IPS-20b (cell line): Measurements from ENCODE around the gene RNF25.

Source experiments
- H3K27ac ChIP-seq: one replicate; pipeline ENCODE4 v1.5.1; 2013; ENCODE audit warnings: low read length
- H3K27me3 ChIP-seq: 2 replicates; pipeline ENCODE4 v1.6.1; 2013; ENCODE audit warnings: mild to moderate bottlenecking, low read length, inconsistent platforms; ENCODE audit not compliant: insufficient read depth
- H3K36me3 ChIP-seq: 2 replicates; pipeline ENCODE4 v1.6.1; 2013; ENCODE audit warnings: low read depth, mild to moderate bottlenecking, inconsistent platforms, low read length, moderate library complexity; ENCODE audit not compliant: insufficient read depth
- H3K4me1 ChIP-seq: 2 replicates; pipeline ENCODE4 v1.6.1; 2013; ENCODE audit warnings: mild to moderate bottlenecking, control low read depth, inconsistent platforms, low read length, moderate library complexity; ENCODE audit not compliant: insufficient read depth
- H3K4me3 ChIP-seq: 2 replicates; pipeline ENCODE4 v1.5.1; 2013; ENCODE audit warnings: mild to moderate bottlenecking, low read length, inconsistent platforms
- H3K9ac ChIP-seq: 2 replicates; pipeline ENCODE4 v1.6.1; 2013; ENCODE audit warnings: low read depth, mild to moderate bottlenecking, inconsistent platforms, low read length, moderate library complexity
- H3K9me3 ChIP-seq: 2 replicates; pipeline ENCODE4 v1.6.1; 2013; ENCODE audit warnings: mild to moderate bottlenecking, low read depth, low read length, inconsistent platforms; ENCODE audit not compliant: insufficient read depth

RNF25 gene

GRCh38 chr2:218664653-218665052, 7.1 kb downstream of the RNF25 start:
- H3K36me3 ChIP-seq: peaks cover 74% of the 10 kb centered on the region
- no peaks in the 10 kb centered on the region for H3K4me1 ChIP-seq

GRCh38 chr2:218663901-218664300, 7.9 kb downstream of the RNF25 start:
- peaks cover 74% of the 10 kb centered on the region for H3K36me3 ChIP-seq

More at GRCh38 chr2:218664653-218665052, 7.1 kb downstream of the RNF25 start:
- no peaks in the 10 kb centered on the region for H3K9me3 ChIP-seq
- H3K9ac ChIP-seq: no peak overlapping the region
- no peaks in the 10 kb centered on the region for H3K27me3 ChIP-seq
- no peak overlapping the region for H3K4me3 ChIP-seq
- no peak overlapping the region for H3K27ac ChIP-seq

GRCh38 chr2:218662827-218663226, 9.0 kb downstream of the RNF25 start:
- Histone ChIP-seq H3K27me3 (no peaks in the 10 kb centered on the region), H3K36me3 (peaks cover 68% of the 10 kb centered on the region), H3K4me1 (no peaks in the 10 kb centered on the region), H3K4me3 (no peak overlapping the region), H3K9me3 (no peaks in the 10 kb centered on the region), H3K27ac (no peak overlapping the region), H3K9ac (no peak overlapping the region)

More at GRCh38 chr2:218663901-218664300, 7.9 kb downstream of the RNF25 start:
- H3K9me3 ChIP-seq: no peaks in the 10 kb centered on the region
- H3K4me1 ChIP-seq: no peaks in the 10 kb centered on the region
- no peak overlapping the region for H3K9ac ChIP-seq
- H3K27ac ChIP-seq: no peak overlapping the region
- no peaks in the 10 kb centered on the region for H3K27me3 ChIP-seq
- H3K4me3 ChIP-seq: no peak overlapping the region

- Histone ChIP-seq H3K27me3 (no peaks in the 10 kb centered on the region), H3K36me3 (peaks cover 68% of the 10 kb centered on the region), H3K4me3 (no peak overlapping the region), H3K27ac (no peak overlapping the region), H3K9ac (no peak overlapping the region), H3K9me3 (no peaks in the 10 kb centered on the region), H3K4me1 (no peaks in the 10 kb centered on the region)
Measured at GRCh38 chr2:218662377-218662776, 9.4 kb downstream of the RNF25 start.

- Histone ChIP-seq H3K27ac (no peak overlapping the region), H3K36me3 (peaks cover 72% of the 10 kb centered on the region), H3K4me1 (no peaks in the 10 kb centered on the region), H3K9ac (peak overlapping the region; percentile 90), H3K9me3 (no peaks in the 10 kb centered on the region), H3K27me3 (no peaks in the 10 kb centered on the region), H3K4me3 (peak overlapping the region; percentile 98)
Measured at GRCh38 chr2:218659988-218660358, 11.8 kb downstream of the RNF25 start.

- H3K27me3 ChIP-seq: no peaks in the 10 kb centered on the region
- peak within 1 kb of the TSS; percentile 90 for H3K9ac ChIP-seq
- no peaks in the 10 kb centered on the region for H3K9me3 ChIP-seq
- peak within 1 kb of the TSS; percentile 98 for H3K4me3 ChIP-seq
- H3K4me1 ChIP-seq: no peaks in the 10 kb centered on the region
- H3K36me3 ChIP-seq: peaks cover 72% of the 10 kb centered on the region
- peak within 1 kb of the TSS; percentile 83 for H3K27ac ChIP-seq
Measured at GRCh38 chr2:218659258-218659987, 12.4 kb downstream of the RNF25 start, which contains the start of the genes BCS1L and ZNF142. Gene BCS1L (plus strand): TSS chr2:218659683. CDS start chr2:218660988, 1,305 bp downstream. Gene ZNF142 (minus strand): TSS chr2:218659623. CDS start chr2:218656429, 3,194 bp downstream.

- Histone ChIP-seq H3K36me3 (peaks cover 72% of the 10 kb centered on the region), H3K27ac (peak overlapping the region; percentile 83), H3K4me3 (peak overlapping the region; percentile 98), H3K9ac (peak overlapping the region; percentile 90), H3K4me1 (no peaks in the 10 kb centered on the region), H3K27me3 (no peaks in the 10 kb centered on the region), H3K9me3 (no peaks in the 10 kb centered on the region)
Measured at GRCh38 chr2:218658671-218659257, 13.0 kb downstream of the RNF25 start.

- Histone ChIP-seq H3K4me3 (no peak overlapping the region), H3K27ac (no peak overlapping the region), H3K36me3 (peaks cover 73% of the 10 kb centered on the region), H3K4me1 (no peaks in the 10 kb centered on the region), H3K27me3 (no peaks in the 10 kb centered on the region), H3K9ac (no peak overlapping the region), H3K9me3 (no peaks in the 10 kb centered on the region)
Measured at GRCh38 chr2:218655751-218656150, 16.1 kb downstream of the RNF25 start.

- no peaks in the 10 kb centered on the region for H3K9me3 ChIP-seq
- no peaks in the 10 kb centered on the region for H3K4me1 ChIP-seq
- H3K9ac ChIP-seq: no peak overlapping the region
- no peak overlapping the region for H3K27ac ChIP-seq
- peaks cover 98% of the 10 kb centered on the region for H3K36me3 ChIP-seq
- no peak overlapping the region for H3K4me3 ChIP-seq
- H3K27me3 ChIP-seq: no peaks in the 10 kb centered on the region
Measured at GRCh38 chr2:218648787-218649100, 23.1 kb downstream of the RNF25 start.

- no peak overlapping the region for H3K27ac ChIP-seq
- H3K9me3 ChIP-seq: no peaks in the 10 kb centered on the region
- no peaks in the 10 kb centered on the region for H3K27me3 ChIP-seq
- H3K9ac ChIP-seq: no peak overlapping the region
- H3K4me1 ChIP-seq: no peaks in the 10 kb centered on the region
- H3K36me3 ChIP-seq: peaks cover 98% of the 10 kb centered on the region
- no peak overlapping the region for H3K4me3 ChIP-seq
Measured at GRCh38 chr2:218648088-218648786, 23.6 kb downstream of the RNF25 start.

- Histone ChIP-seq H3K27ac (no peak overlapping the region), H3K4me1 (no peaks in the 10 kb centered on the region), H3K4me3 (no peak overlapping the region), H3K27me3 (no peaks in the 10 kb centered on the region), H3K36me3 (peaks cover 96% of the 10 kb centered on the region), H3K9ac (no peak overlapping the region), H3K9me3 (no peaks in the 10 kb centered on the region)
Measured at GRCh38 chr2:218645126-218645525, 26.7 kb downstream of the RNF25 start.

GRCh38 chr2:218644721-218645120, 27.1 kb downstream of the RNF25 start:
- Histone ChIP-seq H3K27me3 (no peaks in the 10 kb centered on the region), H3K9ac (no peak overlapping the region), H3K27ac (no peak overlapping the region), H3K4me1 (no peaks in the 10 kb centered on the region), H3K9me3 (no peaks in the 10 kb centered on the region), H3K36me3 (peaks cover 95% of the 10 kb centered on the region), H3K4me3 (no peak overlapping the region)
